IMR-90 (cell line): ENCODE results near the gene CNTN4. TPM values are rescaled to one million over a fixed set of nuclear protein-coding genes. Genes with fewer than 3 reads are reported as not detected.

ENCODE experiments used
- ATAC-seq: fragments of 200-7000 bp; cut with Tn5 transposase; 2 replicates; pipeline ENCODE4 v1.9.1; 2020; ENCODE audit warnings: low read depth, mild to moderate bottlenecking, moderate library complexity
- BruUV-seq: library from RNA; stranded (reverse); fragments of 400-500 nt; replicated peaks from 2 replicates; lab custom pipeline; 2021; lab: Mats Ljungman, UMichigan
- CTCF ChIA-PET: fragments of 300-600 bp; formaldehyde crosslinking; extraction: SDS; loops from one replicate; lab custom pipeline; 2021; ENCODE audit warnings: antibody characterized with exemption; lab: Yijun Ruan, JAX
- POLR2A ChIA-PET: fragments of 300-600 bp; sonication (Branson Sonifier 250); formaldehyde crosslinking; loops from one replicate; lab custom pipeline; 2022; ENCODE audit warnings: antibody characterized with exemption; ENCODE audit not compliant: unreplicated experiment; lab: Charles Lee
- DNase-seq: peaks from one replicate; pipeline ENCODE4 v3.0.0; 2013
- H2AFZ ChIP-seq: replicated peaks from 2 replicates; pipeline ENCODE3; 2013; ENCODE audit warnings: low read length, mild to moderate bottlenecking; ENCODE audit not compliant: poor library complexity
- H2AK5ac ChIP-seq: 2 replicates; pipeline ENCODE4 v1.6.1; 2013; ENCODE audit warnings: low read depth, low read length, inconsistent platforms
- H2AK9ac ChIP-seq: replicated peaks from 2 replicates; pipeline ENCODE3; 2013; ENCODE audit warnings: mild to moderate bottlenecking, low read depth, low read length, moderate library complexity; ENCODE audit not compliant: poor library complexity
- H2BK120ac ChIP-seq: 2 replicates; pipeline ENCODE4 v1.6.1; 2013; ENCODE audit warnings: low read depth, low read length, inconsistent platforms
- H2BK15ac ChIP-seq: 3 replicates; pipeline ENCODE4 v1.6.1; 2013; ENCODE audit warnings: low read depth, low read length, inconsistent platforms
- H2BK20ac ChIP-seq: 2 replicates; pipeline ENCODE4 v1.6.1; 2013; ENCODE audit warnings: low read depth, mild to moderate bottlenecking, inconsistent platforms, low read length, moderate library complexity
- H2BK5ac ChIP-seq: 2 replicates; pipeline ENCODE4 v1.6.1; 2013; ENCODE audit warnings: mild to moderate bottlenecking, low read depth, low read length, inconsistent platforms; ENCODE audit not compliant: poor library complexity, severe bottlenecking
- H3K14ac ChIP-seq: replicated peaks from 2 replicates; pipeline ENCODE4 v1.6.1; 2013; ENCODE audit warnings: low read depth, low read length, inconsistent platforms
- H3K18ac ChIP-seq: 2 replicates; pipeline ENCODE4 v1.6.1; 2013; ENCODE audit warnings: low read depth, low read length, control low read depth
- H3K23ac ChIP-seq: 2 replicates; pipeline ENCODE4 v1.6.1; 2013; ENCODE audit warnings: low read depth, low read length, inconsistent platforms
- H3K27ac ChIP-seq: 2 replicates; pipeline ENCODE4 v1.5.1; 2013; ENCODE audit warnings: mild to moderate bottlenecking, control low read depth, low read length; ENCODE audit not compliant: insufficient read depth
- H3K27me3 ChIP-seq: 2 replicates; pipeline ENCODE4 v1.6.1; 2013; ENCODE audit warnings: low read length; ENCODE audit not compliant: control insufficient read depth, insufficient read depth
- H3K36me3 ChIP-seq: 2 replicates; pipeline ENCODE4 v1.6.1; 2013; ENCODE audit warnings: low read length, mixed read lengths; ENCODE audit not compliant: control insufficient read depth, insufficient read depth
- H3K4ac ChIP-seq: 2 replicates; pipeline ENCODE4 v1.6.1; 2013; ENCODE audit warnings: low read depth, low read length, inconsistent platforms
- H3K4me1 ChIP-seq: 2 replicates; pipeline ENCODE4 v1.6.1; 2013; ENCODE audit warnings: low read length, mixed read lengths; ENCODE audit not compliant: control insufficient read depth, insufficient read depth
- H3K4me2 ChIP-seq: 2 replicates; pipeline ENCODE4 v1.6.1; 2013; ENCODE audit warnings: low read depth, mild to moderate bottlenecking, control low read depth, low read length, moderate library complexity
- H3K4me3 ChIP-seq: 2 replicates; pipeline ENCODE4 v1.5.1; 2013; ENCODE audit warnings: low read depth, mild to moderate bottlenecking, control low read depth, low read length, moderate library complexity; ENCODE audit not compliant: insufficient read depth
- H3K56ac ChIP-seq: 2 replicates; pipeline ENCODE4 v1.6.1; 2013; ENCODE audit warnings: low read length, inconsistent platforms; ENCODE audit not compliant: insufficient read depth; ENCODE audit errors: extremely low read depth
- H3K79me1 ChIP-seq, 2 experiments: 2 replicates each; pipeline ENCODE4 v1.6.1; 2013; ENCODE audit warnings: low read length in 2 of 2, inconsistent platforms in 1 of 2, low read depth in 1 of 2
- H3K9ac ChIP-seq: 2 replicates; pipeline ENCODE4 v1.6.1; 2013; ENCODE audit warnings: low read depth, low read length, control low read depth
- H3K9me1 ChIP-seq: 2 replicates; pipeline ENCODE4 v1.6.1; 2013; ENCODE audit warnings: low read length, inconsistent platforms; ENCODE audit not compliant: insufficient read depth
- H3K9me3 ChIP-seq: 2 replicates; pipeline ENCODE4 v1.6.1; 2013; ENCODE audit warnings: low read length; ENCODE audit not compliant: control insufficient read depth, insufficient read depth
- H4K20me1 ChIP-seq: 2 replicates; pipeline ENCODE4 v1.6.1; 2013; ENCODE audit warnings: low read length, inconsistent platforms; ENCODE audit not compliant: insufficient read depth
- H4K5ac ChIP-seq: 2 replicates; pipeline ENCODE4 v1.6.1; 2013; ENCODE audit warnings: mild to moderate bottlenecking, low read depth, low read length, control low read depth
- H4K8ac ChIP-seq, 2 experiments: 2 replicates each; pipeline ENCODE4 v1.6.1; 2013; ENCODE audit warnings: low read depth in 2 of 2, low read length in 2 of 2, control low read depth in 1 of 2, inconsistent platforms in 1 of 2
- H4K91ac ChIP-seq: 2 replicates; pipeline ENCODE4 v1.6.1; 2013; ENCODE audit warnings: low read depth, low read length, inconsistent platforms; ENCODE audit not compliant: insufficient read depth
- BHLHE40 ChIP-seq: fragments of 150-350 bp; IDR thresholded peaks from 2 replicates; pipeline ENCODE4 v1.6.1; 2016; ENCODE audit warnings: mild to moderate bottlenecking, low read depth, low read length
- CEBPB ChIP-seq: IDR thresholded peaks from 2 replicates; pipeline ENCODE4 v1.6.1; 2012; ENCODE audit warnings: low read depth, low read length, improper control_type of control experiment
- FOS ChIP-seq: fragments of 150-350 bp; IDR thresholded peaks from 2 replicates; pipeline ENCODE4 v1.6.1; 2016; ENCODE audit warnings: low read depth, low read length
- MAFK ChIP-seq: IDR thresholded peaks from 2 replicates; pipeline ENCODE4 v1.6.1; 2012; ENCODE audit warnings: low read depth, low read length, improper control_type of control experiment
- MAZ ChIP-seq: IDR thresholded peaks from 2 replicates; pipeline ENCODE4 v1.6.1; 2012; ENCODE audit warnings: low read depth, mild to moderate bottlenecking, low read length, improper control_type of control experiment, moderate library complexity, borderline replicate concordance
- MXI1 ChIP-seq: IDR thresholded peaks from 2 replicates; pipeline ENCODE4 v1.6.1; 2012; ENCODE audit warnings: low read depth, mild to moderate bottlenecking, low read length, moderate library complexity, borderline replicate concordance
- POLR2A ChIP-seq: IDR thresholded peaks from 2 replicates; pipeline ENCODE4 v1.6.1; 2012; ENCODE audit warnings: mild to moderate bottlenecking, low read depth, low read length
- RCOR1 ChIP-seq: IDR thresholded peaks from 2 replicates; pipeline ENCODE4 v1.6.1; 2012; ENCODE audit warnings: mild to moderate bottlenecking, low read length, improper control_type of control experiment; ENCODE audit not compliant: insufficient replicate concordance
- SMC3 ChIP-seq: fragments of 150-350 bp; IDR thresholded peaks from 2 replicates; pipeline ENCODE4 v1.6.1; 2016; ENCODE audit warnings: low read depth, mild to moderate bottlenecking, antibody characterized with exemption, low read length, moderate library complexity
- WGBS, 2 experiments: methylation state at CpG; one replicate each; pipeline versions ENCODE4 v1.1.5 to v1.1.7; 2013; ENCODE audit warnings: missing lambda C conversion rate in 2 of 2; ENCODE audit not compliant: insufficient read length in 1 of 2; ENCODE audit errors: extremely low coverage in 2 of 2; 5-methylcytosine and 5-hydroxymethylcytosine counted together
- dilution Hi-C: fragments of 300-500 bp; cut with HindIII; formaldehyde crosslinking; loops from one replicate; pipeline ENCODE4 v1.14.3; 2018; ENCODE audit warnings: low sequenced_read_pairs; ENCODE audit not compliant: unreplicated experiment
- in situ Hi-C: fragments of 300-500 bp; cut with MboI; formaldehyde crosslinking; loops from 3 replicates; pipeline ENCODE4 v1.14.3; 2019; ENCODE audit warnings: low sequenced_read_pairs, inconsistent platforms, mixed read lengths
- intact Hi-C: fragments of 100-400 bp; cut with micrococcal nuclease; formaldehyde crosslinking; loops from 2 replicates; pipeline ENCODE4 v1.10.0; 2022
- polyA plus RNA-seq, 3 experiments: library from polyadenylated mRNA; depleted of rRNA; stranded (reverse); fragments of >200 nt; gene quantifications; 2 replicates each; pipeline ENCODE4 v1.2.3, GENCODE V29; 2012; ENCODE audit warnings: low replicate concordance in 1 of 3
- total RNA-seq: library from RNA; depleted of rRNA; stranded (reverse); fragments of >200 nt; gene quantifications from 2 replicates; pipeline ENCODE4 v1.2.3, GENCODE V29; 2012
- TF ChIP-seq, protein P1 (sequence below): fragments of 150-350 bp; IDR thresholded peaks from 2 replicates; pipeline ENCODE4 v1.6.1; 2016; ENCODE audit warnings: low read depth, mild to moderate bottlenecking, low read length, moderate library complexity, borderline replicate concordance
- TF ChIP-seq, protein P2 (sequence below): fragments of 150-350 bp; IDR thresholded peaks from 2 replicates; pipeline ENCODE4 v1.6.1; 2017; ENCODE audit warnings: mild to moderate bottlenecking, antibody characterized with exemption, low read length, low read depth

Gene CNTN4
- total and polyA plus RNA-seq, 2 of the 4 experiments (the other 2 are of a cell fraction) = under 0.01 TPM; not detected in 1

DNA sequence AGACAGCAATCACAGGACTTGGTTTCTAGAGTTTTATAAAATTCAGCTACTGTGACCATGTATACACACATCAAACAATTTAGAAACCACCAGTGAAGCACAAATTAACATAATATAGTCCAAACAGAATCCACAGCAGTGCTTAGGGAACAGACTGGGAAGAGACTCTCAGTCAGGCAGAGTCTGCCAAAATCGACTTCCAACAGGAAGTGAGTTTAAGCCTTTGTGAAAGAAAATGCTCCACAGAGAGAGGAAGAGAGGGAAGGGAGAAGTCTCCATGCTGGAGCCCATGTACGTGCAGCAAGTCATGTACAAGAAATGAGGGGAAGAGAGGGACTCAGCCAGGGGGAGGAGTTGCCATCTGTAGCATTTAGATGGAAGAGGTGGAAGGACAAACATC is 838.9 kb downstream of the CNTN4 start:
- CTCF ChIA-PET = interaction anchor here (0.6 kb wide), 1 partner anchor 45 kb away, joined by 3 read pairs; no protein-coding TSS in a partner anchor
- intact Hi-C loops (no loop called here), in situ Hi-C loops (no loop called here), dilution Hi-C loops (no loop called here)
- Histone ChIP-seq H2BK20ac (no peak overlapping the region), H4K8ac (no peak overlapping the region), H3K4me3 (no peak overlapping the region), H2AK5ac (no peak overlapping the region), H2BK5ac (no peak overlapping the region), H3K27ac (no peak overlapping the region), H3K56ac (no peak overlapping the region), H3K79me1 (no peaks in the 10 kb centered on the region), H2BK15ac (no peak overlapping the region), H2BK120ac (no peak overlapping the region), H3K4me2 (no peak overlapping the region), H3K4me1 (no peaks in the 10 kb centered on the region), H3K23ac (no peak overlapping the region), H2AFZ (no peak overlapping the region), H4K91ac (no peak overlapping the region), H3K36me3 (no peaks in the 10 kb centered on the region), H3K9ac (no peak overlapping the region), H3K9me1 (no peaks in the 10 kb centered on the region), H3K9me3 (peaks cover 23% of the 10 kb centered on the region), H3K18ac (no peak overlapping the region), H3K4ac (no peak overlapping the region), H3K14ac (no peak overlapping the region), H3K27me3 (no peaks in the 10 kb centered on the region), H2AK9ac (no peak overlapping the region), H4K5ac (no peak overlapping the region), H4K20me1 (no peaks in the 10 kb centered on the region)
- POLR2A ChIA-PET = no interaction called here
- no peak for TF ChIP-seq SMC3
- TF ChIP-seq MAZ = no peak
- TF ChIP-seq, protein P1, sequence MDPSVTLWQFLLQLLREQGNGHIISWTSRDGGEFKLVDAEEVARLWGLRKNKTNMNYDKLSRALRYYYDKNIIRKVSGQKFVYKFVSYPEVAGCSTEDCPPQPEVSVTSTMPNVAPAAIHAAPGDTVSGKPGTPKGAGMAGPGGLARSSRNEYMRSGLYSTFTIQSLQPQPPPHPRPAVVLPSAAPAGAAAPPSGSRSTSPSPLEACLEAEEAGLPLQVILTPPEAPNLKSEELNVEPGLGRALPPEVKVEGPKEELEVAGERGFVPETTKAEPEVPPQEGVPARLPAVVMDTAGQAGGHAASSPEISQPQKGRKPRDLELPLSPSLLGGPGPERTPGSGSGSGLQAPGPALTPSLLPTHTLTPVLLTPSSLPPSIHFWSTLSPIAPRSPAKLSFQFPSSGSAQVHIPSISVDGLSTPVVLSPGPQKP = no peak
- TF ChIP-seq RCOR1 = no peak
- TF ChIP-seq CEBPB = no peak
- TF ChIP-seq, protein P2, sequence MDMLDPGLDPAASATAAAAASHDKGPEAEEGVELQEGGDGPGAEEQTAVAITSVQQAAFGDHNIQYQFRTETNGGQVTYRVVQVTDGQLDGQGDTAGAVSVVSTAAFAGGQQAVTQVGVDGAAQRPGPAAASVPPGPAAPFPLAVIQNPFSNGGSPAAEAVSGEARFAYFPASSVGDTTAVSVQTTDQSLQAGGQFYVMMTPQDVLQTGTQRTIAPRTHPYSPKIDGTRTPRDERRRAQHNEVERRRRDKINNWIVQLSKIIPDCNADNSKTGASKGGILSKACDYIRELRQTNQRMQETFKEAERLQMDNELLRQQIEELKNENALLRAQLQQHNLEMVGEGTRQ = no peak
- no peak for TF ChIP-seq BHLHE40
- no peak for TF ChIP-seq FOS
- TF ChIP-seq MAFK = no peak
- no peak for TF ChIP-seq MXI1
- no peak for TF ChIP-seq POLR2A
- WGBS, 2 experiments = 17% methylated on average over 2 of the region's 2 CpGs; no CpG with 5 or more reads in 1 of the 2 experiments
- BruUV-seq = no TSS peak
- no peak for ATAC-seq
- no peak for DNase-seq
